Mucosa of descending colon (tissue), 3 donors: Measurements from ENCODE around the gene ESCO1. TPM values are rescaled to one million over a fixed set of nuclear protein-coding genes. Genes with fewer than 3 reads are reported as not detected.

Experiments
- ATAC-seq: fragments of 200-7000 bp; cut with Tn5 transposase; one replicate; pipeline ENCODE4 v1.9.1; 2020; ENCODE audit warnings: mild to moderate bottlenecking, moderate library complexity
- DNase-seq, 3 donors: peaks; one replicate each; pipeline ENCODE4 v3.0.0-alpha.2; 2020
- H3K36me3 ChIP-seq: fragments of 200-600 bp; one replicate; pipeline ENCODE4 v1.8.0; 2021; ENCODE audit warnings: low read depth, mild to moderate bottlenecking
- H3K4me1 ChIP-seq: fragments of 200-600 bp; one replicate; pipeline ENCODE4 v1.8.0; 2021; ENCODE audit warnings: low read depth, mild to moderate bottlenecking
- H3K4me3 ChIP-seq: fragments of 200-600 bp; one replicate; pipeline ENCODE4 v1.8.0; 2021; ENCODE audit warnings: mild to moderate bottlenecking
- H3K9me3 ChIP-seq: fragments of 200-600 bp; one replicate; pipeline ENCODE4 v1.8.0; 2021; ENCODE audit warnings: mild to moderate bottlenecking
- intact Hi-C, 2 donors: fragments of 100-400 bp; cut with DNase I in 1 of 2; cut with micrococcal nuclease in 1 of 2; formaldehyde crosslinking; loops; one replicate each; pipeline versions ENCODE4 v1.11.0 to v1.11.1; 2022; cut with DNase I, micrococcal nuclease
- total RNA-seq, 3 donors: library from RNA; stranded (reverse); fragmentation: NEBNext Ultra II Directional in 2 of 3; extraction: Animal tissue kit (Norgen Biotek cat#: 25700) in 2 of 3; gene quantifications; one replicate each; pipeline versions ENCODE4 v1.2.1 to v1.2.4, GENCODE V29; 2021 to 2023
- TF ChIP-seq, protein P1 (sequence below): fragments of 200-600 bp; IDR thresholded peaks from one replicate; pipeline ENCODE4 v1.8.0; 2022; ENCODE audit warnings: antibody characterized with exemption, mild to moderate bottlenecking
- donor health status: DM: no; HTN: no; CAD: no; lungs with moderate emphysema.
- donor health status: DM: no; HTN: no; CAD: no.
- donor health status: DM: no; HTN: yes; CAD: no.

ESCO1 gene
- total RNA-seq, 3 donors from 2014 or later = 14.8 to 18.0 (median 15.8) TPM

DNA sequence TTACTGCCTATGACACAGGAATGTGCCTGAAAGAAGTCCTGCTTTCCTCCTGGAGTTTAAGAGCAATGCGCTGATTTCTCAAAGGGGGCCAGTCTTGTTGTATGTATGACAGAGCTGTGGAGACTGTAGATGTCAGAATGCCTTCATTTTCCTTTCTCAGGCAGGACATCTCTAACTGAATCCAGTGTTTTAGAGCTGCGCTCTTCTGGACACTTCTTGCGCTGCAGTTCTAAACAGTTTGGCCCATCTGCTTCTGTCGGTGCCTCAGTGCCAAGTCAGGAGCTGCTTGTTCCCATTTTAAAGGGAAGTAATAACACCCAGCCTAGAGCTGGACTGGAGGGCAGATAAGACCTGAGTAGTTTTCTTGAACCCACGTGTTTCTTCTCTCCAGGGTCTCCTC is 91.4 kb downstream of the ESCO1 start:
- intact Hi-C loops = no loop called here
- Histone ChIP-seq H3K9me3 (no peaks in the 10 kb centered on the region), H3K4me3 (no peak overlapping the region), H3K36me3 (no peaks in the 10 kb centered on the region), H3K4me1 (no peaks in the 10 kb centered on the region)
- DNase-seq (no peak), ATAC-seq (no peak)
- TF ChIP-seq, protein P1, sequence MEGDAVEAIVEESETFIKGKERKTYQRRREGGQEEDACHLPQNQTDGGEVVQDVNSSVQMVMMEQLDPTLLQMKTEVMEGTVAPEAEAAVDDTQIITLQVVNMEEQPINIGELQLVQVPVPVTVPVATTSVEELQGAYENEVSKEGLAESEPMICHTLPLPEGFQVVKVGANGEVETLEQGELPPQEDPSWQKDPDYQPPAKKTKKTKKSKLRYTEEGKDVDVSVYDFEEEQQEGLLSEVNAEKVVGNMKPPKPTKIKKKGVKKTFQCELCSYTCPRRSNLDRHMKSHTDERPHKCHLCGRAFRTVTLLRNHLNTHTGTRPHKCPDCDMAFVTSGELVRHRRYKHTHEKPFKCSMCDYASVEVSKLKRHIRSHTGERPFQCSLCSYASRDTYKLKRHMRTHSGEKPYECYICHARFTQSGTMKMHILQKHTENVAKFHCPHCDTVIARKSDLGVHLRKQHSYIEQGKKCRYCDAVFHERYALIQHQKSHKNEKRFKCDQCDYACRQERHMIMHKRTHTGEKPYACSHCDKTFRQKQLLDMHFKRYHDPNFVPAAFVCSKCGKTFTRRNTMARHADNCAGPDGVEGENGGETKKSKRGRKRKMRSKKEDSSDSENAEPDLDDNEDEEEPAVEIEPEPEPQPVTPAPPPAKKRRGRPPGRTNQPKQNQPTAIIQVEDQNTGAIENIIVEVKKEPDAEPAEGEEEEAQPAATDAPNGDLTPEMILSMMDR = no peak

DNA sequence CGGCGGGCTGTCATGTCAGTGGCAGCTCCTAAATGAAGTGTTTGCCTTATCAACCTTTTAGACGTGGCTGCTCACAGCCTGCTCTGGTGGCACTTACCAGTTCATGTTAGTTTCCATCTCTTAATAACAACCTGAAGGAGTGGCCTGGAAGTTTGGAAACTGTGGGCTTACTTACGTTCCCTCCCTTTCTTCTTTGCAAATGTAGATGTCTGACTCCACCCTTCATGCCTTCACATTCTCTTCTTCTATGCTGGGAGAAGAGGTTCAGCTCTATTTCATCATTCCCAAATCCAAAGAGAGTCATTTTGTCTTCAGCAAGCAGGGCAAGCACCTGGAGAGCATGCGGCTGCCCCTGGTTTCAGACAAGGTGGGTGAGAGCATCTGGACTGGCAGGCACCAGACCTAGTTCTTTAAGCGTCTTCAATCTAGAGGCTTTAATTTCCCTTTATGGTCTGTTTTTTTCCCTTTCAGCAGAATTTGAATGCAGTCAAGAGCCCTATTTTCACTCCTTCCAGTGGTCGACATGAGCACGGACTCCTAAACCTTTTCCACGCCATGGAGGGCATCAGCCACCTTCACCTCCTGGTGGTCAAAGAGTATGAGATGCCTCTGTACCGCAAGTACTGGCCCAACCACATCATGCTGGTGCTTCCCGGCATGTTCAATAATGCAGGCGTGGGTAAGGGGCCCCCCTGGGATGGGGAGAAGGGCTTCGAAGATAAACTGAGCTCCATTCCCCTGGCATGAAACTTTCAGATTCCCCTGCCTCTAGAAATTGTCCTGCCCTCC is 92.4 kb downstream of the ESCO1 start:
- TF ChIP-seq, protein P1 = no peak
- no peaks in the 10 kb centered on the region for H3K9me3 ChIP-seq
- H3K4me3 ChIP-seq = no peak overlapping the region
- intact Hi-C loops = no loop called here
- H3K36me3 ChIP-seq = no peaks in the 10 kb centered on the region
- H3K4me1 ChIP-seq = no peaks in the 10 kb centered on the region
- DNase-seq (no peak), ATAC-seq (no peak)

DNA sequence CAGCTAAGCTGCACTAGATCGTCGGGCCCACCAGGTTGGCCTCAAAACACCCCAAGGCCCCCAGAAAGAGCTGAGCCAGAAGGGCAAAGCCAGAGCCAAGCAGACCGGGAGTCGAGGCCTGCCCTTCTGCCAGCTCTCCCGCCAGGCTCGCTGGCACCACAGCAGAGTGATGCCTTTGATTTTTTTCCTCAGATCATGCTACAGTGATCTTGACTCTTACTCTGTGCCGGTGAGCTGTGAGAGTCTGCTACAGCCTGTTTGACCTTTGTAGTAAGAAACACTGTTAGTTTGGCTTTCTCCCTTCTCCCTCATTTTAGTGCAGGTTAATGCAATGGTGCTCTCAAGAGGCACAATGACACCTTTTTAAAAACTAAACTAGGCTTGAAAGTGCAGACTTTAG is 97.8 kb downstream of the ESCO1 start:
- no peak for DNase-seq
- no peaks in the 10 kb centered on the region for H3K9me3 ChIP-seq
- no peak for ATAC-seq
- no peaks in the 10 kb centered on the region for H3K4me1 ChIP-seq
- intact Hi-C loops = no loop called here
- H3K4me3 ChIP-seq = no peak overlapping the region
- H3K36me3 ChIP-seq = no peaks in the 10 kb centered on the region
- TF ChIP-seq, protein P1 = no peak

DNA sequence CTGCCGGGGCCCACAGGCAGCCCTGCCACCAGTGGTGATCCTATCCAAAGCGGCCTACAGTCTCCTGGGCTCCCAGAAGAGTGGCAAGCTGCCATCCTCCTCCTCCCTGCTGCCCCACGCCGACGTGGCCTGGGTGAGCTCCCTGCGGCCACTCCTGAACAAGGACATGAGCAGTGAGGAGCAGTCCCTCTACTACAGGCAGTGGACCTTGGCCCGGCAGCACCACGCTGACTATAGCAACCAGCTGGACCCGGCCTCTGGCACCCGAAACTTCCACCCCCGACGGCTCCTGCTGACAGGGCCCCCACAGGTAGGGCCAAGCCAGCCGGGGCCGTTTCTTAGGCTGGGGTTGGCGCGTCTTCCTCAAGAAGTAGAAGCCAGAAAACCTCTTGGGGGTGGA is 100.5 kb downstream of the ESCO1 start:
- TF ChIP-seq, protein P1 = no peak
- no peak for DNase-seq
- Histone ChIP-seq H3K36me3 (no peaks in the 10 kb centered on the region), H3K4me1 (no peaks in the 10 kb centered on the region), H3K9me3 (no peaks in the 10 kb centered on the region), H3K4me3 (no peak overlapping the region)
- no peak for ATAC-seq
- intact Hi-C loops = no loop called here

DNA sequence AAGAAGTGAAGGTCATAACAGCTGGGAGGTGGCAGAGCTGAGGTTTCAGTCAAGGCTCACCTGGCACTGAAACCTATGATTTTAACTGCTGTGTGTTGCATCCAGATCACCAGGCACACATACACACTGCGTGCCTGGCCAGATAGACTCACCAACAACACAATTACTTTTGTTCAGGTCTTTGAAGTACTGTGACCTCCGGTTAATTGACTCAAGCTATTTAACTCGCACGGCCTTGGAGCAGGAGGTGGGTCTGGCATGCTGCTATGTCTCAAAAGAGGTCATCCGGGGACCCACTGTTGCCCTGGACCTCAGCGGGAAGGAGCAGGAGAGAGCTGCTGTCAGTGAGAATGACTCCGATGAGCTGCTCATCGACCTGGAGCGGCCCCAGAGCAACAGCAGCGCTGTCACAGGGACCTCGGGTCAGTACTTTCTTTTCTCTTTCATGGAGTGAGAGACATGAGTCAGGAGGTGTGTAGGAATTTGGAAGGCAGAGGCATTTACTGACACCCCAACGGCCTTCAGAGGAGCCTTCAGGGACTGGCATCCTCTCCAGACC is 104.1 kb downstream of the ESCO1 start:
- Histone ChIP-seq H3K4me1 (no peaks in the 10 kb centered on the region), H3K4me3 (no peak overlapping the region), H3K9me3 (no peaks in the 10 kb centered on the region), H3K36me3 (no peaks in the 10 kb centered on the region)
- DNase-seq = no peak
- intact Hi-C loops = no loop called here
- TF ChIP-seq, protein P1 = no peak
- no peak for ATAC-seq
